Heart left ventricle (tissue), 16 donors: Measurements from ENCODE around the gene ALPK3. TPM values are rescaled to one million over a fixed set of nuclear protein-coding genes. Genes with fewer than 3 reads are reported as not detected.
A peak's percentile ranks its signal among the peaks of the same experiment; 100 is the strongest.

Experiments
- ATAC-seq, 4 donors: fragments of 200-7000 bp; cut with Tn5 transposase; one replicate each; pipeline ENCODE4 v1.9.1; 2020 to 2022; ENCODE audit warnings: moderate library complexity in 4 of 4, mild to moderate bottlenecking in 3 of 4, moderate number of reproducible peaks in 1 of 4
- DNase-seq, 5 donors: peaks; one replicate each; pipeline ENCODE4 v3.0.0-alpha.2; 2020
- H3K27ac ChIP-seq, 12 donors: fragments of 200-600 bp; sonication (generic) in 4 of 12; one replicate each; pipeline versions ENCODE4 v1.5.0 to v1.8.0; 2016 to 2022; ENCODE audit warnings: mild to moderate bottlenecking in 2 of 12
- H3K27me3 ChIP-seq, 9 donors: fragments of 200-600 bp; sonication (generic) in 2 of 9; one replicate each; pipeline versions ENCODE4 v1.5.1 to v1.8.0; 2016 to 2022; ENCODE audit warnings: mild to moderate bottlenecking in 3 of 9
- H3K36me3 ChIP-seq, 9 donors: fragments of 200-600 bp; sonication (generic) in 2 of 9; one replicate each; pipeline versions ENCODE4 v1.5.0 to v1.8.0; 2018 to 2022; ENCODE audit warnings: mild to moderate bottlenecking in 2 of 9
- H3K4me1 ChIP-seq, 12 donors: fragments of 200-600 bp; sonication (generic) in 4 of 12; one replicate each; pipeline versions ENCODE4 v1.5.0 to v1.8.0; 2016 to 2022; ENCODE audit warnings: mild to moderate bottlenecking in 3 of 12
- H3K4me3 ChIP-seq, 12 donors: fragments of 200-600 bp; sonication (generic) in 4 of 12; one replicate each; pipeline versions ENCODE4 v1.5.0 to v1.8.0; 2017 to 2022; ENCODE audit warnings: mild to moderate bottlenecking in 9 of 12, moderate library complexity in 4 of 12
- H3K9me3 ChIP-seq, 12 donors: fragments of 200-600 bp; sonication (generic) in 4 of 12; one replicate each; pipeline versions ENCODE4 v1.5.0 to v1.8.0; 2016 to 2022; ENCODE audit warnings: mild to moderate bottlenecking in 1 of 12
- CTCF ChIP-seq, 12 donors: fragments of 200-600 bp; sonication (generic) in 4 of 12; IDR thresholded peaks; one replicate each; pipeline versions ENCODE4 v1.5.0 to v1.8.0; 2018 to 2022; ENCODE audit warnings: antibody characterized with exemption in 12 of 12, mild to moderate bottlenecking in 5 of 12
- POLR2A ChIP-seq, 2 donors: fragments of 450-650 bp; IDR thresholded peaks; one replicate each; pipeline ENCODE4 v1.6.1; 2017; ENCODE audit warnings: antibody characterized with exemption in 2 of 2, mild to moderate bottlenecking in 2 of 2, moderate library complexity in 2 of 2
- WGBS, 4 donors: extraction: QIAGEN DNeasy Blood & Tissue Kit in 2 of 4; methylation state at CpG; one replicate each; pipeline versions ENCODE4 v1.1.5 to v1.1.7; 2013 to 2018; 5-methylcytosine and 5-hydroxymethylcytosine counted together
- intact Hi-C, 10 donors: fragments of 100-400 bp; cut with DNase I; formaldehyde crosslinking; loops; one replicate each; pipeline versions ENCODE4 v1.11.1 to v1.14.2; 2022
- polyA plus RNA-seq, 2 donors: library from polyadenylated mRNA; stranded (reverse); fragments of 200-250 nt; gene quantifications; one replicate each; pipeline ENCODE4 v1.2.3, GENCODE V29; 2013
- total RNA-seq, 9 donors: library from RNA; depleted of rRNA in 2 of 9; stranded (reverse); fragments of >200 nt in 2 of 9; fragmentation: NEBNext Ultra II Directional in 3 of 9; extraction: Animal tissue kit (Norgen Biotek cat#: 25700) in 3 of 9; gene quantifications; one replicate each; pipeline versions ENCODE4 v1.1.0 to v1.2.4, GENCODE V29; 2016 to 2023
- donor health status: ischemic (EF 13 %, LVEDD 7.1; RV severe dilation, severe dysfunction).
- donor health status: healthy with polysubstance abuse.
- donor health status: DM: no; HTN: yes; CAD: no.
- donor health status: DM: no; HTN: no; CAD: no.
- donor health status: ischemic (EF 25% LVEDD 6.9; RV normal size, moderate dysfunction).
- donor health status: ischemic (EF 25% LVEDD 5.7; RV mildly dilated, moderate dysfunction).
- donor health status: healthy.
- donor health status: DM: yes; HTN: yes; CAD: no.
- donor health status: ischemic (EF 35%, LVEDD 5.7; RV mildly dilated, moderate dysfunction).
- donor health status: nonischemic (EF 11% LVEDD 7.7; RV severe dilation, severe dysfunction).
- donor health status: DM: yes; HTN: yes; CAD: no.
- donor health status: PGD.
- donor health status: ischemic (EF 29% LVEDD 5.4; RV normal size, mild dysfunction).
- donor health status: nonischemic (EF 23%, LVEDD 6.1; RV moderate dilation, normal function).

Gene ALPK3
- total and polyA plus RNA-seq, 11 donors, result 82.2 to 258 (median 144) TPM

DNA sequence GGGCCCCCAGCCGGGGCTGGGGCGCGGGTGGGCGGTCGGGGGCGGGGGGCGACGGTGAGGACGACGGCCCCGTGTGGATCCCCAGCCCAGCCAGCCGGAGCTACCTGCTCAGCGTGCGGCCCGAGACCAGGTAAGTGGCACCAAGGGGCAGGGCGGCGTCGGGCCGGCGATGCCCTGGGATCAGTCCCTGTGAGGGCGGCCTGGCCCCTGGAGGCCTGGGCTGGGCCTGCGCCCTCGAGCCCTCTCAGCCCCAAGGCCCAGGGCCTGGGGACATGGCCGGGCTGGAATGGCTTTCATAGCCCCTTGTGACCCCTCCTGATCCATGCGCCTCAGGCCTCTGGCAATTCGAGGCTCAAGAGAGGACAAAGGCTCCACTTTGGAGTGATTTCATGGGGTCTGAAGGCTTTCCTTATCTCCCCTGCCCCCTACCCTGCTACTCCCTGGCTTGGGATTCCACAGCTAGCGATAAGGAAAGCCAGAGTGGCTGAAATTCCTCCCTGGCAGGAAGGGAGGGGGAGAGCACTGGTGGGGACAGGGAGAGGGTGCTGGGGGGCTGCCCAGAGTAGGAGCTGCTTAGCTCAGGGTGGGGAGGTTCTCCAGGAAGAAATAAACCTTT is 418 bp downstream of the ALPK3 start:
- 11 to 39% (median 16%) methylated on average over 8 to 27 of the region's 27 CpGs for WGBS, 4 donors
- ATAC-seq (peak in 3 of 4 donors; percentile 21 to 38 (median 25)), DNase-seq (peak in 1 of 5 donors; percentile 44)
- Histone ChIP-seq H3K9me3 (no peaks in the 10 kb centered on the region), H3K4me3 (peak overlapping the region; percentile 35 to 93 (median 72)), H3K27ac (peak overlapping the region; percentile 93 to 99 (median 96)), H3K36me3 (peaks cover 0 to 5% (median 0%) of the 10 kb centered on the region in 9 donors), H3K27me3 (no peaks in the 10 kb centered on the region), H3K4me1 (peaks cover 8 to 71% (median 59%) of the 10 kb centered on the region in 12 donors)
- TF ChIP-seq POLR2A (IDR thresholded peaks at IDR 0.05) (peak in 1 of 2 donors; percentile 32), CTCF (IDR thresholded peaks at IDR 0.05) (no peak)
- intact Hi-C loops, result loop anchor here (1.0 to 10.0 kb wide), 11 partner anchors 63 to 223 kb away; partner anchors contain the start of genes NMB (in 4 of the 10), ZNF592 (in 4 of the 10), SEC11A (in 2 of the 10) and WDR73 (in 2 of the 10)

DNA sequence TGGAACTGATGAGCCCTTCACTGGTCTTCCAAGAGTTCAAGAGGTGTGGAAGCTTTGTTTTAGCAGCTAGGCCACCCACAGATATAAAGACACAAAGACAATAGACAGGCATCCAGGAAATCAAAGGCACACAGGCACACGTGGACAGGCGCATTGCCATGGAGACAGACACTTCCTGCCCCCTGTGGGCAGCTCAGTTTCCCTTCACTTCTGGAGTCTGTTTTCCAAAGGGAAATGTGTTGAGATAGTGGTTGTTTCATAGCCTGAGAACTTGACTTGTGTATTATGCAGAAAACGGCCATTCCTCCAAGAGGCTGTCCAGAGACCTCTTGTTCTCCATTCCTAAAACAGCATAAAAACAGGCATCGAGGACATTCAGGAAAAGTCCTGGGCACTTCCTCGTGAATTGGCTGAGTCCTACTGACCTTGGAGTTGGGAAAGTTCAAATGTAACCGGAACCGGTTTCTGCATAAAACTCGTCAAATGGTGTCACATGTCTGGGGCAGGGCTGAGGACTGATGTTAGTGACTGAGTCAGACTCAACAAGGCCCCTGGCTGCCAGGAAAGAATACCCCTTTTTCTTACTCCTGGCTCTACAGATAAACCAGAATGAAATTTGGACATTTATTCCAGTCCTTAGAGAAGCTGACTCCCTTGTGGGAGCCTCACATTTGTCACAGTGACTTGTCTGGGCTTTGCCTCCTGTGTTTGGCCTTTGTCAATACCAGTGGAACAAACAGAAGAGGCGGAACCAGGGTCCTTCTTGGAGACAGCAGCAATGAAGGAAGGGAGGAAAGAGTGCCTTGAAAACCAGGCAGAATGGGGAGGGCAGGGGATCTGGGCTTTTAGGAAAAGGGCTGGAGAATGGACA is 1.3 kb downstream of the ALPK3 start:
- TF ChIP-seq POLR2A (IDR thresholded peaks at IDR 0.05), result no peak
- peak in 3 of 12 donors; percentile 28 to 35 (median 29) for TF ChIP-seq CTCF (IDR thresholded peaks at IDR 0.05)
- ATAC-seq (peak; percentile 3 to 46 (median 24)), DNase-seq (peak in 4 of 5 donors; percentile 62 to 77 (median 66))
- H3K27ac ChIP-seq, result peak overlapping the region; percentile 93 to 99 (median 96)
- H3K9me3 ChIP-seq, result no peaks in the 10 kb centered on the region
- H3K27me3 ChIP-seq, result no peaks in the 10 kb centered on the region
- 17 to 30% (median 25%) methylated on average over 9 of the region's 9 CpGs for WGBS, 4 donors
- intact Hi-C loops, result loop anchor here (1.0 to 10.0 kb wide), 11 partner anchors 64 to 224 kb away; partner anchors contain the start of genes NMB (in 4 of the 10), ZNF592 (in 4 of the 10), SEC11A (in 2 of the 10) and WDR73 (in 2 of the 10)
- peaks cover 11 to 78% (median 68%) of the 10 kb centered on the region in 12 donors for H3K4me1 ChIP-seq
- peak overlapping the region; percentile 35 to 93 (median 72) for H3K4me3 ChIP-seq
- H3K36me3 ChIP-seq, result peaks cover 0 to 11% (median 3%) of the 10 kb centered on the region in 9 donors

DNA sequence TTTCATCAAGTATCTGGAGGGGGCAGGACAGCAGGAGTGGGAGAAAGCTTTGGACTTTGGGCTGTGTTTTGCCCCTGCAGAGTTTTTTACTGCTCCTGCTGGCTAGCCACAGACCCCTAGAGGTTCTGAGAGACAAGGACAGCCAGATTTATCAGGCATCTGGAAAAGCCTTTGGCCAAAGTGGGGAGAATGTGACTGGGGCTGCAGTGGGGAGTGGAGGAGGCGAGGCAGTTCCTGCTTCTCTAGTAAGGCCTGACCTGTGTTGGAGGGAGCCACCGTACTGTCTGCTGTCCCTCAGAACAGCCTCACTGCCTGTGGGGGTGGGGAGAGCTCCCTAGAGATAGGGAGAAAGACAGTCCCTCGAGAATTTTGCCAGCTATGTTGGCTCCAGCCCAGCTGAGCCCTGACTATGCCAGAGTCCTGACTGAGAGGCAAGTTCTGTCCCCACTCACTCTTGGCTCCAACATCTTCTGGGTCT is 2.2 kb downstream of the ALPK3 start:
- peak overlapping the region in 11 of 12 donors; percentile 55 to 93 (median 72) for H3K4me3 ChIP-seq
- intact Hi-C loops, result loop anchor here in 9 of 10 donors (2.0 to 10.0 kb wide), 10 partner anchors 65 to 225 kb away; partner anchors contain the start of genes NMB (in 4 of the 9), ZNF592 (in 4 of the 9), SEC11A (in 2 of the 9) and WDR73 (in 1 of the 9)
- 17 to 33% (median 23%) methylated on average over 2 to 3 of the region's 3 CpGs for whole genome bisulfite sequencing, 4 donors
- peaks cover 13 to 87% (median 76%) of the 10 kb centered on the region in 12 donors for H3K4me1 ChIP-seq
- peak; percentile 26 to 61 (median 44) for ATAC-seq
- peaks cover 0 to 11% (median 3%) of the 10 kb centered on the region in 9 donors for H3K36me3 ChIP-seq
- H3K9me3 ChIP-seq, result no peaks in the 10 kb centered on the region
- H3K27me3 ChIP-seq, result no peaks in the 10 kb centered on the region
- DNase-seq, result peak; percentile 71 to 82 (median 76)
- TF ChIP-seq POLR2A (IDR thresholded peaks at IDR 0.05), result peak in 1 of 2 donors; percentile 42
- peak in 4 of 12 donors; percentile 10 to 17 (median 14) for TF ChIP-seq CTCF (IDR thresholded peaks at IDR 0.05)
- H3K27ac ChIP-seq, result peak overlapping the region; percentile 93 to 99 (median 96)
